Measurements from ENCODE around the gene TSPAN18. TPM values are rescaled to one million over a fixed set of nuclear protein-coding genes. Genes with fewer than 3 reads are reported as not detected.

The TSPAN18 gene
- total and polyA plus RNA-seq, 2 of the 8 experiments (the other 6 are each of a cell fraction or from before 2014, with no cell fraction given): 5.2 to 10.2 TPM

DNA sequence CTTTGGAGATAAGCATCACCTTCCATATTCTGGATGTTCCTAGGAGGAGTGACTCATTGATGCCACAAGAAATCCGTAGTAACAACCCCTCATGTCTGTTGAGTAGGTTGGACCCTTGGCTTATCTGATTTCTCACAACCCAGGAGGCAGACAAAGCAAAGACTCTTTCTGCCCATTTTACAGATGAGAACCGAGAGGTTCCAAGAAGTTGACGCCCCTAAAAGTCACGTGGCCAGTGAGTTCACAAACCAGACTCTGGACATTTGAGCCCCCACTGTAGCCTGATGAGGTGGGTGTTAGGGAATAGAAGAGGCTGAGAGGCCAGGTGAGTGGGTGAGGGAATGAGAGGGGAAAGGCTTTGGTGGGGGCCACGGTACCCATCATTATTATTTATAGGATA, 70.3 kb downstream of the TSPAN18 start:
- H3K36me3 ChIP-seq (ENCODE audit: control insufficient read depth in 2 of 4, insufficient read depth in 4 of 4, low read length in 3 of 4): no peaks in the 10 kb centered on the region
- H2BK20ac ChIP-seq (ENCODE audit: low read length): no peak overlapping the region
- FAIRE-seq: no peak
- no peak overlapping the region for H3K14ac ChIP-seq (ENCODE audit: insufficient read length)
- peaks cover 12 to 27% (median 25%) of the 10 kb centered on the region in 4 experiments for H3K4me1 ChIP-seq (replicated peaks in 1 of 4; ENCODE audit: control insufficient read depth in 3 of 4, insufficient read depth in 4 of 4, low read length in 3 of 4)
- no peak overlapping the region for H3K23ac ChIP-seq (ENCODE audit: insufficient read length)
- no peaks in the 10 kb centered on the region for H3K79me2 ChIP-seq (ENCODE audit: control insufficient read depth in 1 of 2, insufficient read depth in 2 of 2, low read length in 2 of 2)
- ChIA-PET CTCF (ENCODE audit: partially characterized antibody) (interaction anchor here (1.1 to 2.3 kb wide), 3 partner anchors 19 to 197 kb away, joined by 3 to 7 read pairs (median 5); no protein-coding TSS in a partner anchor), POLR2A (ENCODE audit: partially characterized antibody) (no interaction called here)
- H2BK120ac ChIP-seq (replicated peaks; ENCODE audit: low read depth, low read length): no peak overlapping the region
- H3K27me3 ChIP-seq (replicated peaks in 1 of 4; ENCODE audit: control insufficient read depth in 3 of 4, extremely low read depth in 1 of 4, insufficient read depth in 3 of 4, low read length in 3 of 4): no peaks in the 10 kb centered on the region
- H4K91ac ChIP-seq (replicated peaks; ENCODE audit: insufficient read length, low read length): no peak overlapping the region
- H4K8ac ChIP-seq (ENCODE audit: extremely low read depth, insufficient read depth, low read length): no peak overlapping the region
- no peaks in the 10 kb centered on the region for H3K9me3 ChIP-seq (ENCODE audit: insufficient read depth in 2 of 2, low read depth in 1 of 2, low read length in 1 of 2)
- H3K4ac ChIP-seq (replicated peaks; ENCODE audit: insufficient read length, low read depth, low read length): no peak overlapping the region
- H3K4me3 ChIP-seq (ENCODE audit: extremely low read depth in 1 of 4, insufficient read depth in 2 of 4, low read depth in 3 of 4, low read length in 4 of 4): no peak overlapping the region
- peak overlapping the region; percentile 76 for H2AK5ac ChIP-seq (ENCODE audit: low read depth, low read length)
- no peak for DNase-seq (ENCODE audit: low read depth in 1 of 2, low spot score in 2 of 2)
- H4K5ac ChIP-seq (ENCODE audit: insufficient read length, low read depth, low read length): no peak overlapping the region
- no peak overlapping the region for H3K27ac ChIP-seq (ENCODE audit: low read depth, low read length)
- H3K9ac ChIP-seq (replicated peaks in 1 of 4; ENCODE audit: extremely low read depth in 1 of 4, low read depth in 3 of 4, low read length in 3 of 4): no peak overlapping the region
- H3K79me1 ChIP-seq (ENCODE audit: low read depth, low read length): no peaks in the 10 kb centered on the region
- no peaks in the 10 kb centered on the region for H3K23me2 ChIP-seq (ENCODE audit: low read depth, low read length)
- 0 out of 4 replicates have a peak overlapping the region, but pooled peaks of 1 of the 2 experiments have one; percentile 7 for H3K4me2 ChIP-seq (ENCODE audit: insufficient read depth in 1 of 2, low read depth in 2 of 2, low read length in 2 of 2)
- H2BK12ac ChIP-seq (ENCODE audit: low read depth, low read length): peak overlapping the region; percentile 32; the same call in 1 of the 2 replicates
- H2BK5ac ChIP-seq (ENCODE audit: low read depth, low read length): 0 out of 2 replicates have a peak overlapping the region, but pooled peaks have one; percentile 46
- no peak overlapping the region for H3K18ac ChIP-seq (ENCODE audit: extremely low read depth, low read length)
- H4K20me1 ChIP-seq (replicated peaks in 1 of 2; ENCODE audit: control insufficient read depth in 1 of 2, insufficient read depth in 2 of 2, low read length in 2 of 2): no peaks in the 10 kb centered on the region
- H2AFZ ChIP-seq (ENCODE audit: low read length): no peak overlapping the region
- no peak overlapping the region for H2BK15ac ChIP-seq (ENCODE audit: low read length)
- H3K56ac ChIP-seq (replicated peaks; ENCODE audit: insufficient read length, low read depth, low read length): no peak overlapping the region
- 82% methylated on average over 5 of the region's 5 CpGs; no CpG with 5 or more reads in 1 of the 2 experiments for WGBS, 2 experiments (ENCODE audit: extremely low coverage in 1 of 2, insufficient coverage in 1 of 2, insufficient read length in 1 of 2, insufficient replicate concordance in 2 of 2, low coverage in 1 of 2, low lambda C conversion rate in 2 of 2, missing lambda C conversion rate in 1 of 2)
